ENCODE data around the gene NEK8. TPM values are rescaled to one million over a fixed set of nuclear protein-coding genes. Genes with fewer than 3 reads are reported as not detected.
A peak's percentile ranks its signal among the peaks of the same experiment; 100 is the strongest.
"Not testable (repeated sequence)": the region's sequence is repeated elsewhere in the genome, so short reads cannot be mapped to it uniquely, and the experiment has no call there.

The NEK8 gene
- polyA plus RNA-seq, 1 donor from 2014 or later, result 18.6 TPM

DNA sequence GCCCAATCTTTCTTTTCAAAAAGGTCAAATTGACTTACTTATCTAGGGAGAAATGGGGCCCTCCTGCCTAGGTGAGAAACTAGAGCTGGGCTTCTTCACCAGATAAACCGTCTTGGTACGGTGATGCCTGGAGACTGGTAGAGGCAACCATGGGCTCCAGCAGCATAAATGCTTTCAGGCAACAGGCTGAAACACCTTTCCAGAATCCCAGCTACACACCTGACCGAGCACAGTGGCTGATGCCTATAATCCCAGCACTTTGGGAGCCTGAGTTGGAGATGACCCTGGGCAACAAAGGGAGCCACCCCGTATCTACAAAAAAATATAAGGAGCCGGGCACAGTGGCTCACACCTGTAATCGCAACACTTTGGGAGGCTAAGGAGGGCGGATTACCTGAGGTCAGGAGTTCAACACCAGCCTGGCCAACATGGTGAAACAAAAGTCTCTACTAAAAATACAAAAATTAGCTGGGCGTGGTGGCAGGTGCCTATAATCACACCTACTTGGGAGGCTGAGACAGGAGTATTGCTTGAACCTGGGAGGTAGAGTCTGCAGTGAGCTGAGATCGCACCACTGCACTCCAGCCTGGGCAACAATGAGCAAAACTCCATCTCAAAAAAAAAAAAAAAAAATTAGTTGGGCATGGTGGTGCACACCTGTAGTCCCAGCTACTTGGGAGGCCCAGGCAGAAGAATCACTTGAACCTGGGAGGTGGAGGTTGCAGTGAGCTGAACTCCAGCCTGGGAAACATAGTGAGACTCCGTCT lies 23.2 kb downstream of the NEK8 start:
- Mint-ChIP-seq H3K36me3 (no peaks in the 10 kb centered on the region), H3K4me3 (peak overlapping the region in 1 of 4 donors; percentile 25), H3K9me3 (no peaks in the 10 kb centered on the region), H3K27ac (peak overlapping the region in 2 of 3 donors; percentile 56 to 71), H3K4me1 (peaks cover 4 to 10% (median 9%) of the 10 kb centered on the region in 3 donors), H3K27me3 (no peaks in the 10 kb centered on the region)

- Mint-ChIP-seq H3K9me3 (no peaks in the 10 kb centered on the region), H3K4me3 (no peak overlapping the region), H3K36me3 (no peaks in the 10 kb centered on the region), H3K4me1 (peaks cover 2% of the 10 kb centered on the region in 3 donors), H3K27me3 (no peaks in the 10 kb centered on the region), H3K27ac (no peak overlapping the region)
Measured at GRCh38 chr17:28755486-28755885, 26.9 kb downstream of the NEK8 start.

DNA sequence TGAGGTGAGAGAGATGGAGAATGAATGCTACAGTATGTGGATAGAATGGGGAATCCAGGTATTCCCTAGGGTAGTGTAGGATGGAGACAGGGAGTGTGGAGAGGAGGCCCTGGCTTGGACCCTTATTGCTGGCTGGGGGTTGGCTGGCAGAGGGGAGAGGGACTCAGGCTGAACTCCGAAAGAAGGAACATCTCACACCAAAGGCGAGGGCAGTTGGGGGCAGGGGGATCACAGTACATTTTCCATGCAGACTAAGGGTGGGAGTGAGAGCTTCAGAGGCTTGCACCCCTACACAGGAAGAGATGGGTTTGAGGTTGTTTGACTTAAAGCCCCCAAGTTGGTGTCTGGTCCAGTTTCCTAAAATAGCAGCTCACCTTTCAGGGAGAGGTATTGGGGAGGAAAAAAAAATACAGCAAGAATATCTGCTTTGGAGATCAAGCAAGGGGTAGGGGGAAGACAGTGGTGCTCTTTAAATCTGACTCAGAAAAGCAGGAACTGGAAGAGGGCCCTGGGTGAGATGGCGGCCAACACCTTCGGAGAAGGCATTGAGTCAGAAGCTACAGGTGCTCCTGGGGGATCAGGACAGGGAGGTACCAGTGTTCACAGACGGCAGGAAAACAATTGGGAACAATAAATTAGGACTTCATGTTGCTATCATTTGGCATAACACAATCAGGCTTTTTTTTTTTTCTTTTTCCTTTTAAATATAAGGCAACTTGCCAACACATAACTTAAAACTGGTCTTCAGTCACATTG lies 27.6 kb downstream of the NEK8 start:
- peaks cover 0 to 5% (median under 1%) of the 10 kb centered on the region in 3 donors for H3K4me1 Mint-ChIP-seq
- peak overlapping the region in 1 of 3 donors; percentile 50 for H3K27ac Mint-ChIP-seq
- no peaks in the 10 kb centered on the region for H3K36me3 Mint-ChIP-seq
- H3K4me3 Mint-ChIP-seq, result no peak overlapping the region
- no peaks in the 10 kb centered on the region for H3K27me3 Mint-ChIP-seq
- no peaks in the 10 kb centered on the region for H3K9me3 Mint-ChIP-seq

DNA sequence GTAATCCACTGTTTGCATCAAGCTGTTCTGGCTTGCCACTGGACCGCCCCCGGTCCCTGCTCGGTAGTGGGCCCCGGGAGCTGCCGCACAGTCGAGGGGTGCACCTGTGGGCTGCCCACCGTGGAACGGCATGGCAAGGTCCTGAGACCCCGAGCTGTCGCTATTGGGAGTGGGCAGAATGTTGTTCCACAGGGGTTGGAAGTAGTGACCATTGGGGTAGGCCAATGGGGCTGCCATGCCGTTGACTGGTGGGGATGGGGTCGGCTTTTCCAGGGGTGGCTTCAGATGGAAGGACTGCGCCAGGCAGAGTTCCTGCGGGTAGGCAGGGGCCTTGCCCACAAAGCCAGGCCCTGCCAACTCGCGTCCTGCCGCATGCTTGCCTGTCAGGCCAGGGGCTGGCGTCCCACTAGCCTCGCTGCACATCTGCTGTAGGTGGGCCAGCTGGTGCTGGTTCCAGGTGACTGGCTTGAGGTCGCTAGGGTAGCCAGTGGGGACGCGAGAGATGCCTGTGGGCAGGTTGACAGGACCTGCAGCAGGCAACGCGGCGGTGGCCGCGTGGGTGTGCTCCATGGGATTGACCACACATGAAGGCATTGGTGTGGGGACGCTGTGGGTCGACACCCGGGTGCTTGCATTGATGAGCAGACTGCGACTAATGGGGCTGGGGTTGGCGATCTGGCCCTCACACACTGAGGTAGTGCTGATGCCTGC lies 30.0 kb downstream of the NEK8 start:
- Mint-ChIP-seq H3K27ac (peak overlapping the region in 1 of 3 donors; percentile 63), H3K4me3 (no peak overlapping the region), H3K9me3 (no peaks in the 10 kb centered on the region), H3K27me3 (no peaks in the 10 kb centered on the region), H3K36me3 (no peaks in the 10 kb centered on the region), H3K4me1 (peaks cover 0 to 13% (median 3%) of the 10 kb centered on the region in 3 donors)

DNA sequence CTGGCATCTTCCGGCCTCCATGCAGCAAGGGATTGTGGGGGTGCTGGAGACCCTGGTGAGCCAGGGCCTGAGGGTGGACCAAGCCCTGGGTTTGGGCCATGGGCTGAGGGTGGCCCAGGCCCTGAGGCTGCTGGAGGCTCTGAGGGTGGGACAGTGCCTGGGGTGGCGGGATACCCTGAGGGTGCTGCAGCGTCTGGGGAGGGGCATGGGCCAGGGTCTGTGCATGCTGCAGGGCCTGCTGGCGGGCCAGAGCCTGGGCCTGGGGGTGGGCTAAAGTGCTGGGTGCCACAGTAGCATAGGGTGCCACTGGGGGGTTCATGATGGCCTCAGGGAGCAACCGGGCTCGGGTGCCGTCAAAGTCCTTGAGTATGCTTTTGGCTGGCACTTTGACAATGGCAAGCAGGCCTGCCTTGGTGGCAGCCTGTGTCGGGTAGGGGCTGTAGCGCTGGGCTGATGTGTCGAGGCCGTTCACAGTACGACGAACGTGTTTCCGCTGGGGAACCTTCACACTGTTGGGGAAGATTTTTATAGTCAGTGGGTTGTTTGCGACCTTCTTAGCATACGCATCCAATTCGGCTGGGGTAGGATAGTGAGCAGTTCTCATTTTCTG lies 30.8 kb downstream of the NEK8 start:
- Mint-ChIP-seq H3K4me3 (no peak overlapping the region), H3K9me3 (no peaks in the 10 kb centered on the region), H3K4me1 (peaks cover 4 to 16% (median 7%) of the 10 kb centered on the region in 3 donors), H3K27me3 (no peaks in the 10 kb centered on the region), H3K36me3 (no peaks in the 10 kb centered on the region), H3K27ac (no peak overlapping the region)

DNA sequence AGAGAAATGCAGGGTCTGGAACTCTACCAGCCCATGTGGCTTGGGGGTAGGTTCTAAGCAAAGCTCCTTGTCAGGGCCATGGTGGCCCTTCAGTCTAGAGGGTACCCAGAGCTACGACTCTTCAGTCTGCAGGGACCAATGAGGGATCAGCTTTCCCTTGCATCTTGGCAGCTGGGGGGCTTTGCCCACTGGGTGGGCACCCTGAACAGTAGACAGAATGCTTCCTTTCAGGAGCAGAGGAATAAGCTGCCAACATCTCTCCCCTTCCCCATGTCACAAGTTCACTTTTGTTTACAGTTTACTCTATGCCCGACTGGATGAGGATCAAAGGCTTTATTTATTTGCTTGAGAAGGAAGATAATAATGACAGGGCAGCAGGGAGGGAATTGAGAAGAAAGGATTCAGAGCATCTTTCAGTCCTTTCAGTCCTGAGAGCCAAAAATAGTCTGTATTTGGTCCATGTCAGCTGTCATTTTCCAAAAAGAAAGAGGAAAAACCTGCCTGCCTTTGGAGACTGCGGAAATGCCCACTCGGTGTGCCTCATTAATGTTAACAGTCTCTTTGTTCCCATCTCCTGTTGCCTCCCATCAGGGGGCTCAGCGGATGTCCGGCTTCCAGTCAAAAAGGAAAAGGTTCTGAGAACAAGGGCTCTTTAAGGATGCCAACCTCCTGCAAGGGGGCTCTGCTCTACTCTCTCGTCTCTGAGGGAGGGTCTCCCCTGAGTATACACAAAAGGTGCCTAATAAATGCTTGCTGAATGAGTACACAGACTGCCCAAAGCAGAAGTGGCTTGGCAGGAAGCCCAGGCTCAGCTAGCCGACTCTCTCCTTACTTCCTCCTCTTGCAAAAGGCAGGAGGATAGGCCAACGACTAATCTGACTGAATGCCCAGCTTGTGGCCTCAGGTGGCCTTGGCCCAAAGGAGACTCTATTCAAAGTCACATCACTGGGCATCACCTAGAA lies 32.3 kb downstream of the NEK8 start:
- no peaks in the 10 kb centered on the region for H3K27me3 Mint-ChIP-seq
- peak overlapping the region in 1 of 4 donors; percentile 17 for H3K4me3 Mint-ChIP-seq
- H3K36me3 Mint-ChIP-seq, result no peaks in the 10 kb centered on the region
- H3K9me3 Mint-ChIP-seq, result no peaks in the 10 kb centered on the region
- peak overlapping the region in 2 of 3 donors; percentile 35 to 77 for H3K27ac Mint-ChIP-seq
- peaks cover 4 to 16% (median 7%) of the 10 kb centered on the region in 3 donors for H3K4me1 Mint-ChIP-seq

GRCh38 chr17:28763137-28763799 lies 34.7 kb downstream of the NEK8 start:
- Mint-ChIP-seq H3K4me3 (no peak overlapping the region), H3K9me3 (no peaks in the 10 kb centered on the region), H3K27ac (peak overlapping the region in 1 of 3 donors; percentile 4), H3K4me1 (peaks cover 4 to 14% (median 7%) of the 10 kb centered on the region in 3 donors), H3K36me3 (peaks cover 2% of the 10 kb centered on the region), H3K27me3 (no peaks in the 10 kb centered on the region)

GRCh38 chr17:28763804-28764266 lies 35.2 kb downstream of the NEK8 start:
- no peak overlapping the region for H3K4me3 Mint-ChIP-seq
- H3K4me1 Mint-ChIP-seq, result peaks cover 4 to 14% (median 7%) of the 10 kb centered on the region in 3 donors
- no peaks in the 10 kb centered on the region for H3K27me3 Mint-ChIP-seq
- no peaks in the 10 kb centered on the region for H3K9me3 Mint-ChIP-seq
- peaks cover 2% of the 10 kb centered on the region for H3K36me3 Mint-ChIP-seq
- peak overlapping the region in 1 of 3 donors; percentile 4 for H3K27ac Mint-ChIP-seq

- Mint-ChIP-seq H3K27ac (peak overlapping the region in 1 of 3 donors; percentile 88), H3K4me3 (no peak overlapping the region), H3K9me3 (no peaks in the 10 kb centered on the region), H3K4me1 (peaks cover 10 to 16% (median 11%) of the 10 kb centered on the region in 3 donors), H3K36me3 (peaks cover 2% of the 10 kb centered on the region), H3K27me3 (no peaks in the 10 kb centered on the region)
Measured at GRCh38 chr17:28765038-28765437, 36.5 kb downstream of the NEK8 start.

DNA sequence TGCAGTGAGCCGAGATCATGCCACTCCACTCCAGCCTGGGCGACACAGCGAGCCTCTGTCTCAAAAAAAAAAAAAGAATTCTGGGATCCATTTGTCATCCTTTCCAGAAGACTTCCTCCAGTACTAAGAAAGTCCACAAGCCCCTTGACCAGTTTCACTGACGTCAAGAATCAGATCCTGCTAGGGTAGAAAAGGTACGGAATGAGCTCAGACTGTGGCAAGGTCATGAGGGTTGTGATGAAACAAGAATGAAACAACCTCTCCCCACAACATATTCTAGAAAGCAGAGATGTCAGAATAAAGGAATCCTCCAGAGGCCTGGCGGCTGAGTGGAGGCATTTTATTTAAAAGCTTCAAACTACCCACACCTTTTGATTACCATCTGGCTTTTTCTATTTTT lies 45.1 kb downstream of the NEK8 start:
- H3K4me1 Mint-ChIP-seq, result peaks cover 12 to 17% (median 16%) of the 10 kb centered on the region in 3 donors
- H3K36me3 Mint-ChIP-seq, result no peaks in the 10 kb centered on the region
- H3K27ac Mint-ChIP-seq, result no peak overlapping the region
- H3K4me3 Mint-ChIP-seq, result no peak overlapping the region
- H3K27me3 Mint-ChIP-seq, result no peaks in the 10 kb centered on the region
- H3K9me3 Mint-ChIP-seq, result no peaks in the 10 kb centered on the region

DNA sequence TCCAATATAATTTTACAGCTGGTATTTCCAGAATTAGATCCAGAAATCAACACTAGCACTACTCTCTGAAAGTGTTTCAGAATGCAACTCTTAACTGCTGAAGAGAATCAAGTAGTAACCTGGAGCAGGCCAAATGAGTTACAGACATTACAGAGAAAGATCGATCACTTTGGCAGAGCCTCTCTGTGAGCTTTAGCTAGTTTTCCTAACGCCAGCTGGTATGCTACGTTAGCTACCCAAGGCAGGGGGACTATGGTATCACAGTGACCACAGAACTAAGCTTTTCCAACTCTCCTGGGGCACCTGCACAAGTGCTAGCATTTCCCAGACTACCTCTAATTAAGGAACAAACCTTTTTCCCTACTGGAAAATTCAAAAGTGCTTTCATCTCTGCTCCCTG lies 45.6 kb downstream of the NEK8 start:
- Mint-ChIP-seq H3K4me3 (no peak overlapping the region), H3K36me3 (no peaks in the 10 kb centered on the region), H3K27me3 (no peaks in the 10 kb centered on the region), H3K9me3 (no peaks in the 10 kb centered on the region), H3K27ac (no peak overlapping the region), H3K4me1 (peaks cover 12 to 21% (median 20%) of the 10 kb centered on the region in 3 donors)

GRCh38 chr17:28777178-28777577 lies 48.6 kb downstream of the NEK8 start:
- Mint-ChIP-seq H3K36me3 (no peaks in the 10 kb centered on the region), H3K4me1 (peaks cover 15 to 30% (median 21%) of the 10 kb centered on the region in 3 donors), H3K27ac (no peak overlapping the region), H3K27me3 (no peaks in the 10 kb centered on the region), H3K9me3 (no peaks in the 10 kb centered on the region), H3K4me3 (peak overlapping the region in 1 of 4 donors; percentile 49)

DNA sequence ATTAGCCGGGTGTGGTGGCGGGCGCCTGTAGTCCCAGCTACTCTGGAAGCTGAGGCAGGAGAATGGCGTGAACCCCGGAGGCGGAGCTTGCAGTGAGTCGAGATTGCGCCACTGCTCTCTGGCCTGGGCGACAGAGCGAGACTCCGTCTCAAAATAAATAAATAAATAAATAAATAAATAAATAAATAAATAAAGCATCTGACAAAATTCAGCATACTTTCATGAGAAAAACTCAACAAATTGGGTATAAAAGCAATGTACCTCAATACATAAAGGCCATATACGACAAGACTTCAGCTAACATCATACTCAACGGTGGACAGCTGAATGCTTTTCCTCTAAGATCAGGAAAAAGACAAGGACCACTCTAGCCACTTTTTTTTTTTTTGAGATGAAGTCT lies 51.0 kb downstream of the NEK8 start:
- H3K4me1 Mint-ChIP-seq, result peaks cover 15 to 30% (median 21%) of the 10 kb centered on the region in 3 donors
- H3K27me3 Mint-ChIP-seq, H3K36me3 Mint-ChIP-seq, H3K4me3 Mint-ChIP-seq, H3K9me3 Mint-ChIP-seq: not testable (repeated sequence)
- peak overlapping the region in 1 of 3 donors; percentile 77 for H3K27ac Mint-ChIP-seq
